ENCODE results near the gene LZTR1. TPM values are rescaled to one million over a fixed set of nuclear protein-coding genes. Genes with fewer than 3 reads are reported as not detected.
"Not testable (repeated sequence)": the region's sequence is repeated elsewhere in the genome, so short reads cannot be mapped to it uniquely, and the experiment has no call there.

Gene LZTR1
- total RNA-seq, 1 experiment from 2014 or later, result 23.4 TPM

DNA sequence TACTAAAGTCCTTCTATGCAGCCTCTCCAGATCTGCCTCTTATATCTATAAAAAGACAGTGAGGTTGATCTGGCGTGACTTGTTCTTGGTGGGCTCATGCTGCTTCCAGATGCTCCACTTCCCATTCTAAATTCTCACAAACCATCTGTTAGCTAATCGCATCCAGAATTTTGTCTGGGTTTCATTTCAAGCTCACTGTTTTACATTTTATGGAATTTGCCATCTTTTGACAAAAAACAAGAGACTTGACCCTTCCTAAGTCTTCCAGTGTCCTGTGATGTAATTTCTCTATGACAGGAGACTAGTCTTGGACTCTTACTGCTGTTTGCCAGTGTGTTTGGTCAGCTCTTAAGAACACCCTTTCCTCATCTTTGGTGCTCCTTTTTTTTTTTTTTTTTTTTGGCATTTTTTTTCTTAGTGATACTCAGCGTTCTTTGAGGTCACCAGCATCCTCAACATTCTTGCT lies 41.9 kb upstream of the LZTR1 start:
- no peaks in the 10 kb centered on the region for H3K4me1 ChIP-seq (replicated peaks; ENCODE audit: insufficient read depth)
- POLR2A ChIA-PET (ENCODE audit: unreplicated experiment), result no interaction called here
- intact Hi-C loops (cut with micrococcal nuclease; ENCODE audit: unreplicated experiment), result no loop called here
- DNase-seq, result no peak
- no TSS peak for BruUV-seq (replicated peaks)
- H3K79me2 ChIP-seq (ENCODE audit: low read depth), result peaks cover 94% of the 10 kb centered on the region
- H3F3A ChIP-seq (ENCODE audit: insufficient read depth, low read depth), result peaks cover 3% of the 10 kb centered on the region; the same call in 1 of the 2 replicates
- no peak overlapping the region for H3K4me3 ChIP-seq
- no peaks in the 10 kb centered on the region for H3K9me2 ChIP-seq (ENCODE audit: insufficient read depth)
- no peaks in the 10 kb centered on the region for H3K36me3 ChIP-seq (ENCODE audit: low read depth)
- CTCF ChIA-PET, result no interaction called here
- no peak overlapping the region for H3K4me2 ChIP-seq
- H3K27me3 ChIP-seq (ENCODE audit: insufficient read depth, low read depth), result no peaks in the 10 kb centered on the region
- TF ChIP-seq EZH2 (IDR thresholded peaks at IDR 0.05; ENCODE audit: low read depth), result no peak
- TF ChIP-seq, protein P1, sequence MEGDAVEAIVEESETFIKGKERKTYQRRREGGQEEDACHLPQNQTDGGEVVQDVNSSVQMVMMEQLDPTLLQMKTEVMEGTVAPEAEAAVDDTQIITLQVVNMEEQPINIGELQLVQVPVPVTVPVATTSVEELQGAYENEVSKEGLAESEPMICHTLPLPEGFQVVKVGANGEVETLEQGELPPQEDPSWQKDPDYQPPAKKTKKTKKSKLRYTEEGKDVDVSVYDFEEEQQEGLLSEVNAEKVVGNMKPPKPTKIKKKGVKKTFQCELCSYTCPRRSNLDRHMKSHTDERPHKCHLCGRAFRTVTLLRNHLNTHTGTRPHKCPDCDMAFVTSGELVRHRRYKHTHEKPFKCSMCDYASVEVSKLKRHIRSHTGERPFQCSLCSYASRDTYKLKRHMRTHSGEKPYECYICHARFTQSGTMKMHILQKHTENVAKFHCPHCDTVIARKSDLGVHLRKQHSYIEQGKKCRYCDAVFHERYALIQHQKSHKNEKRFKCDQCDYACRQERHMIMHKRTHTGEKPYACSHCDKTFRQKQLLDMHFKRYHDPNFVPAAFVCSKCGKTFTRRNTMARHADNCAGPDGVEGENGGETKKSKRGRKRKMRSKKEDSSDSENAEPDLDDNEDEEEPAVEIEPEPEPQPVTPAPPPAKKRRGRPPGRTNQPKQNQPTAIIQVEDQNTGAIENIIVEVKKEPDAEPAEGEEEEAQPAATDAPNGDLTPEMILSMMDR (conservative IDR thresholded peaks at IDR 0.05), result no peak
- no peak overlapping the region for H2AFZ ChIP-seq
- H3K9me3 ChIP-seq (ENCODE audit: insufficient read depth, low read depth), result no peaks in the 10 kb centered on the region
- no peak overlapping the region for H3K27ac ChIP-seq
- peaks cover 81% of the 10 kb centered on the region for H4K20me1 ChIP-seq (ENCODE audit: insufficient read depth)

DNA sequence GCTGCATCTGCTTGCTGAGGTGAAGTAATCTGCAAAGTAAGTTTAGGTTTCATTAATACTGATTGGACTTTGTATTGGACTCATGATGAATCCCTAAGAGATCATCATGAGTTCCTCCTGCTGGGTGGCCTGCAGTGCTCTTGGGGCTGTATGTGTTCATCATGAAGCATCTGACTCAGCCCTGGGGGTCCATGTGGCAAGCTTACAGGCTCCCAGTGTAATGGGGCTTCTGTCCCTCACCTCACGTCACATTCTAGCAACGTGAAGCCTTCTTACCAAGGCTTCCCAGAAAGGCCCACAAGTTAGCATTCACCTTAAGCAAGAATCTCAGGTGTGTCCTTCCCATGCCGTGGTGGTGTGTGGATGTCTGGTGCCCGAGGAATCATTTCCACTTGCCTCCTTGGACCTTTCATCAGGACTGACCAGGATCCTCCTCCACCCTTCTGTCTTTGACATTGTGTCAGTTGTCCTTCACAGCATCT lies 41.2 kb upstream of the LZTR1 start:
- BruUV-seq (replicated peaks), result no TSS peak

DNA sequence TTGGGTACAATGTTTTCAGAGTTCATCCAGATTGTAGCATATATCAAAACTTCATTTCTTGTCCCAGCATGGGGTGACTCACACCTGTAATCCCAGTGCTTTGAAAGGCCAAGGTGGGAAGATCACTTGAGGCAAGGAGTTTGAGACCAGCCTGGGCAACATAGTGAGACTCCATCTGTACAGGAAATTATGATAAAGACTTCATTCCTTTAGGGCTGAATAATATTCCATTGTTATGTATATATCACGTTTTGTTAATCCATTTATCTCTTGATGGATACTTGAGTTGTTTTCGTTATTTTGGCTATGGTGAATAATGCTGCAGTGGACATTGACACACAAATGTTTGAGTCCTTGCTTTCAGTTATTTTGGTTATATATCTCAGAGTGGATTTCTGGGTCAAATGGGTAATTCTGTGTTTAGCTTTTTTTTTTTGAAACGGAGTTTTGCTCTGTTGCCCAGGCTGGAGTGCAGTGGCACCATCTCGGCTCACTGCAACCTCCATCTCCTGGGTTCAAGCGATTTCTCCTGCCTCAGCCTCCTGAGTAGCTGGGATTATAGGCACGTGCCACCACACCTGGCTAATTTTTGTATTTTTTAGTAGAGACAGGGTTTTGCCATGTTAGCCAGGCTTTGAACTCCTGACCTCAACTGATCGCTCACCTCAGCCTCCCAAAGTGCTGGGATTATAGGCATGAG lies 39.7 kb upstream of the LZTR1 start:
- intact Hi-C loops (cut with micrococcal nuclease; ENCODE audit: unreplicated experiment); BruUV-seq (replicated peaks); H3K36me3 ChIP-seq (ENCODE audit: low read depth); DNase-seq; H3K4me3 ChIP-seq; H3K4me2 ChIP-seq; H3K4me1 ChIP-seq (replicated peaks; ENCODE audit: insufficient read depth); H3K27ac ChIP-seq; H3K27me3 ChIP-seq (ENCODE audit: insufficient read depth, low read depth); H3F3A ChIP-seq (ENCODE audit: insufficient read depth, low read depth); CTCF ChIA-PET; H3K9me3 ChIP-seq (ENCODE audit: insufficient read depth, low read depth); H2AFZ ChIP-seq; H3K9me2 ChIP-seq (ENCODE audit: insufficient read depth): not testable (repeated sequence)
- POLR2A ChIA-PET (ENCODE audit: unreplicated experiment), result interaction anchor here (0.7 kb wide), 1 partner anchor 57 kb away, joined by 6 read pairs; no protein-coding TSS in a partner anchor
- peaks cover 94% of the 10 kb centered on the region for H3K79me2 ChIP-seq (ENCODE audit: low read depth)
- H4K20me1 ChIP-seq (ENCODE audit: insufficient read depth), result peaks cover 72% of the 10 kb centered on the region

More for the DNA sequence above, 41.2 kb upstream of the LZTR1 start:
- Histone ChIP-seq H3K79me2 (ENCODE audit: low read depth) (peaks cover 94% of the 10 kb centered on the region), H3K27me3 (ENCODE audit: insufficient read depth, low read depth) (no peaks in the 10 kb centered on the region), H3K36me3 (ENCODE audit: low read depth) (no peaks in the 10 kb centered on the region), H3K9me2 (ENCODE audit: insufficient read depth) (no peaks in the 10 kb centered on the region), H3K27ac (no peak overlapping the region), H3K4me3 (no peak overlapping the region), H3F3A (ENCODE audit: insufficient read depth, low read depth) (peaks cover 2% of the 10 kb centered on the region; the same call in 1 of the 2 replicates), H3K4me1 (replicated peaks; ENCODE audit: insufficient read depth) (no peaks in the 10 kb centered on the region), H2AFZ (no peak overlapping the region), H3K9me3 (ENCODE audit: insufficient read depth, low read depth) (no peaks in the 10 kb centered on the region), H3K4me2 (no peak overlapping the region), H4K20me1 (ENCODE audit: insufficient read depth) (peaks cover 80% of the 10 kb centered on the region)
- intact Hi-C loops (cut with micrococcal nuclease; ENCODE audit: unreplicated experiment), result no loop called here
- ChIA-PET CTCF (no interaction called here), POLR2A (ENCODE audit: unreplicated experiment) (no interaction called here)
- DNase-seq, result no peak
- no peak for TF ChIP-seq EZH2 (IDR thresholded peaks at IDR 0.05; ENCODE audit: low read depth)
- TF ChIP-seq, protein P1 (conservative IDR thresholded peaks at IDR 0.05), result no peak

Data from PC-9 (cell line).